ENCODE results near the gene CBLB.

DNA sequence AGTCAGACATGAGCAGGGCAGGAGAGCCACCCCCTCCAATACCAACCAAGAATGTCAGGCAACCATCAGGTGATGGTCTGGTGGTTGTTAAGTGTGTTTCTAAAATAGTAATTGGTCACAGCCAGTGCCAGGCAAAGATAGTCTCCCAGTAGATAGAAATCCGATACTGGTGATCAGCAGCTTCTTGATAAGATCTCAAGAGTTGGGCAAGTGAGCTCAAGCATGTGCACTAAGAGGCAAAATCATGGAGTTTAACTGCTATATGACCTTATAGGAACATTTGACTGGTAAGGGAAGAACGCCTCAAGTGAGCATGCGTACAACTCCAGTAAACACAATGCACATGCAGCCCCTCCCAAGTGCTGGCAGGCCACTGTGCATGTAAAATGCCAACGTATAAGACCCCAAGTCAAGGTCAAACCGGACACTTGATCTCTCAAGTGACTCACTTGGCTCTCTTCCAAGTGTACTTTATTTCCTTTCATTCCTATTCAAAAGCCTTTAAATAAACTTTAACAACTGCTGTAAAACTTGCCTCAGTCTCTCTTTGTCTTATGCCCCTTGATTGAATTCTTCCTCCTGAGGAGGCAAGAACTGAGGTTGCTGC, 36.0 kb upstream of the CBLB start:
- TF ChIP-seq, protein P1, sequence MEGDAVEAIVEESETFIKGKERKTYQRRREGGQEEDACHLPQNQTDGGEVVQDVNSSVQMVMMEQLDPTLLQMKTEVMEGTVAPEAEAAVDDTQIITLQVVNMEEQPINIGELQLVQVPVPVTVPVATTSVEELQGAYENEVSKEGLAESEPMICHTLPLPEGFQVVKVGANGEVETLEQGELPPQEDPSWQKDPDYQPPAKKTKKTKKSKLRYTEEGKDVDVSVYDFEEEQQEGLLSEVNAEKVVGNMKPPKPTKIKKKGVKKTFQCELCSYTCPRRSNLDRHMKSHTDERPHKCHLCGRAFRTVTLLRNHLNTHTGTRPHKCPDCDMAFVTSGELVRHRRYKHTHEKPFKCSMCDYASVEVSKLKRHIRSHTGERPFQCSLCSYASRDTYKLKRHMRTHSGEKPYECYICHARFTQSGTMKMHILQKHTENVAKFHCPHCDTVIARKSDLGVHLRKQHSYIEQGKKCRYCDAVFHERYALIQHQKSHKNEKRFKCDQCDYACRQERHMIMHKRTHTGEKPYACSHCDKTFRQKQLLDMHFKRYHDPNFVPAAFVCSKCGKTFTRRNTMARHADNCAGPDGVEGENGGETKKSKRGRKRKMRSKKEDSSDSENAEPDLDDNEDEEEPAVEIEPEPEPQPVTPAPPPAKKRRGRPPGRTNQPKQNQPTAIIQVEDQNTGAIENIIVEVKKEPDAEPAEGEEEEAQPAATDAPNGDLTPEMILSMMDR (IDR thresholded peaks at IDR 0.05) = no peak
- TF ChIP-seq POLR2A (IDR thresholded peaks at IDR 0.05) = no peak
- no peak for TF ChIP-seq EP300 (IDR thresholded peaks at IDR 0.05)

All from tibial nerve (tissue), 4 donors.